GM21529 (cell line): ENCODE data around the gene PNMA6A.
A peak's percentile ranks its signal among the peaks of the same experiment; 100 is the strongest.
"Not testable (repeated sequence)": the region's sequence is repeated elsewhere in the genome, so short reads cannot be mapped to it uniquely, and the experiment has no call there.

ENCODE experiments used
- ATAC-seq: cut with Tn5 transposase; IDR thresholded peaks from one replicate; pipeline ENCODE4 v1.9.1; 2021; ENCODE audit not compliant: unreplicated experiment

Gene PNMA6A

DNA sequence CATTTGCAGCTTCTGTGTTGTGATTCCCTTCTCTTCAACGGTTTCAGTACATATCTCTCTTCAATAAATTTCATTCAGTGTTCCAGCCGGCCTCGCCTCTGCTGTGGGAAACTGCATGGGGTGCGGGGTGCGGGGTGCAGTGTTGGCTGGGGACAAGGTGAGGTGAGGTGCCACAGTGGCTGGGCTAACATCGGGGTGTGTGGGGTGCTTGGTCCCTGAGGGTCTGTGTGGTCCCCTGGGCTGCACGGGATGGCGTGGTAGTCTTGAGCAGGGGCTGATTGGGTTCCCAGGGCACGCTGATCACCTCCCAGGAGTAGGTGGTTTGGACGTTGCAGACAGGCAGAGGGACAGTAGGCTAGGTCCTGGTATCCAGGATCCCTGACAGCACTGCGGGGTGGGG lies 2.7 kb downstream of the PNMA6A start:
- ATAC-seq, result no peak

DNA sequence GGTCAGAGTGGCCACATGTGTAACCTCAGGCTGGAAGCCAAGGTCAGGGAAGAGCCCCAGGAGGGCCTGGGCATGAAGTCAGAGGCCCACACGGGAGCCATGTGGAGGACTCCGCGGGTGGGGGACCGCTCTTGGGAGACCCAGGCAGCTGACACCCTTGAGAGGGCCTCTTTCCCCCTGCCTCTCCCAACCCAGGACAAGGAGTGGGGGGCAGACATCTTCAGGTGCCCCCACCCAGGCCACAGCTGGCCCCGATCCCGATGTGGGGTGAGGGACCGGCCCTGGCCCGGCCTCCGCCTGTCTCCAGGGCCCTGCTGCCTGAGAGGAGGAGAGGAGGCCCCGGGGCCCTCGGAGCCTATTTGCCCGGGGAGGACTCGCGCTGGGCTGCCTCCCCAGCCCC lies 3.1 kb downstream of the PNMA6A start:
- ATAC-seq, result no peak

DNA sequence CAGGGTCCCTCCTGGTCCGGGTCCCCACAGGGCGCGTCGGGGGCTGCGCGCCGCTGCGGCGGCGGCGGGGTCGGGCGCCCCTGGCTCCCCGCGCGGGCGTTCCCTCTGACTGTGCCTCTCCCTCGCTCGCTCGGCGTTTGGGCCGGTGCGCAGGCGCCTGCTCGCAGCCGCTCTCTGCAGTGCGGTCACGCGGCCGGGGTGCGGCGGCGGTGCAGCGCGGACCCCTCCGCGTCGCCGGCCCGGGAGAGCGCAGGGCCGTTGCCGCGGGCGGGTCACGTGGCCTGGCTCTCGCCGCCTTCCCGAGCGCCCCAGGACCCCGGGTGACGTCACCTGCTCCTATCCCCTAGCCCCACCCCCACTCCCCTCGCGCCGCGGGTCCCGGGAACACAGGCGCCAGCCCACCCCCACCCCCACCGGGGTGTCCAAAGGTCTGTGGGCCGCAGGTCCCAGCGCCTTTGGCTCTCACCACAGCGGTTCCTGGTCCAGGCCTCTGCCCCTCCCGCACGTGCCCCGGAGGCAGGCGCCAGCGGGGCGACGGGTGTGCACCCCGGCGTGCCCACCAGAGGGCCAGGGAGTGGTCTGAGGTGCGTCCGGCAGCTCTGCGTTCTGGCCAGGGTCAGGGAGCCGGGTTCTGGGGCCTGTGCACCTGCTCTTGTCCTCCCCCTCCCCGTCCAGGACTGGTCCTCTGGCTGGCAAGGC lies 5.3 kb downstream of the PNMA6A start:
- ATAC-seq, result peak; percentile 48

DNA sequence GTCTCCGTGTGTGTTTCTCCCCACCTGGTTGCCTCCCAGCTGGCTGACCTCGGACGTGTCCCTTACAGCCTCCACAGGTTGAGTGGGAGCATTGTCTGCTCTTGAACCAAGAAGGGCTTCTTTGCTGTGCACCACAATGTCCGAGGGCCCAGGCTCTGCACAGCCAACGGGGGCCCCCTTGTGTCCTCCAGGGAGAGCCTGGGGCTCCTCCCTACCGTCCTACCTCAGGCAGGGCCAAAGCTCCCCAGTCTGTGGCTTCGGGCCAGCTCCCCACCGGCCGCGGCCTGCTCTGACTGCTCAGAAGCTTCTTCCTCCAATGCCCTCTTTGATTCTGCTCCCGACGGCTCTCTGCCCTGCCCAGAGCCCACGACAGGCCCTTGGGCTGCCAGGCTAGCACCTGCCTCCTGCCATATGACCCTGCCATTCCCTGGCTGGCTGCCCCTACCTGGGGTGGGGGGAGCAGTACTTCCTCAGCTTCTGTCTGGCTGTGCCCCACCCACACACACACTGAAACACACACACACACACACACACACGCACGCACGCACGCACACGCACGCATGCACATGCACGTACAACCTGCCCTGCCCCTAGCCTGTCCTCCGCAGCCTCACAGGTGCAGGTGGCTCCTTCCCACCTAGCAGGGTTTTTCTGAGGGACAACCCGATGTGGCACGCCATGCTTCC lies 11.1 kb downstream of the PNMA6A start:
- not testable (repeated sequence) for ATAC-seq

DNA sequence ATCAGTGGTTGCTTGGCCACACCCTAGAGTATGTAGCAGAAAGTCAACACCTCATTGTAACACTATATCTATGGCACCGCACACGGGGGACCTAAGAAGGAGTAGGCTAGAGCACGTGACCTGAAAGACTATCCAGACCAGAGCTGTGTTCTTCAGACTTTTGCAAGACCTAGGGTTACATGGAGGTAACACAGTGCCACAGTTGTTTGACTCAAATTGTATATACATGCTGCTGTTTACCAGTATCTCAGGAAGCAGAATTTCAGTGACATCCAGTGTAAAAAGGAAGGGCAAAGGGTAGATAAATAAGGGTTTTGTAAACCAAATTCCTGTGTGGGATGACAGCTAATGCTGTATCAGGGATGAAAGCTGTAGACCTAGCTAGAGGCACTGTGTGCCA lies 30.2 kb downstream of the PNMA6A start:
- ATAC-seq, result no peak

DNA sequence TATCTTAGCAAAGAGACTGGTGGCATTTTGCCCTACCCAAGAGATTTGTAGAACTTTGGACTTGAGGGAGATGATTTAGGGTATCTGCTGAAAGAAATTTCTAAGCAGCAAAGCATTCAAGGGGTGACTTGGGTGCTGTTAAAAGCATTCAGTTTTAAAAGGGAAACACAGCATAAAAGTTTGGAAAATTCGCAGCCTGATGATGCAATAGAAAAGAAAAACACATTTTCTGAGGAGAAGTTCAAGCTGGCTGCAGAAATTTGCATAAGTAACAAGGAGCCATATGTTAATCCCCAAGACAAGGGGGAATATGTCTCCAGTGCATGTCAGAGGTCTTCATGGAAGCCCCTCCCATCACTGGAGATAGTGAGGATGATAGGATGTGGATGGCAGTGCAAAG lies 32.7 kb downstream of the PNMA6A start:
- ATAC-seq, result not testable (repeated sequence)

DNA sequence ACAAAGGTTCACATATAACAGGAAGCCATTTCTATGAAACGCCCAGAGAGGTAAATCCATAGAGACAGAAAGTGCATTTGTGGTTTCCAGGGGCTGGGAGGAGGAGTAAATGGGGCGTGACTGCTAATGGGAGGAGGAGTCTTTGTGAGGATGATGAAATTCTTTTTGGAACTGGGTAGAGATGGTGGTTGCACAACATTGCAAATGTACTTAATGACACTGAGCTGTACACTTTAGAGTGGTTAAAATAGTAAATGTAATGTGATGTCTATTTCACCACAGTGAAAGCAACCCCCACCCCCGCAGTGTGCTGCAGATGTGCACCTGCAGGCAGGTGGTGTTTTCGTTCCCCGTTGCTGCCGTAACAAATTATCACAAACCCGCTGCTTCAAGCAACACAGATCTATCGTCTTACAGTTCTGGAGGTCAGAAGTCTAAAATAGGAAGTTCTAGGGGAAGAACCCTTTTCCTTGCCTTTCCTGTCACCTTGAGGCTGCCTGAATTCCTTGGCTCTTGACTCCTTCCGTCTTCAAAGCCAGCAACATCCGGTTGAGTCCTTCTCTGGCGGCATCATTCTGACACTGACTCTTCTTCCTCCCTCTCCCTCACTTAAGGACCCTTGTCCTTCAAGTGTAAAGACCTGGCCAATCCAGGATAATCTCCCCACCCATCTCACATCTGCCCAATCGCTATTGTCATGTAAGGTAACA lies 34.0 kb downstream of the PNMA6A start:
- ATAC-seq, result peak; percentile 69

DNA sequence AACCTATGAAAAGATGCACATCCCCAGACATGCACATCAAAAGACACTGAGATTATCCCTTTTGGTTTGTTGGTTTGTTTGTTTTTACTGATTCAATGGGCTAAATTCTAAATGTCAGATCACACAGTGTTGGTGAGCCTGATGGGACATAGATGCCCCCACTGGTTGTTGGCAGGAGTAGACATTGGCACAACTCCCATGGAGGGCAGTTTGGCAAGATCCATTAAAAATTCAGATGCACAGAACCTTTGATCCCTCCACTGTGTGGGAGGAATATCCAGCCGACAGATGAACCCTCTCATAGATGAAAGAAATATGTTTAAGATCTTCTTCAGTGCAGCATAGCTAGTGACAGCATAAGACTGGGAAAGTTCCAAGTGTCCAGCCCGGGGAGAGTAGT lies 38.5 kb downstream of the PNMA6A start:
- not testable (repeated sequence) for ATAC-seq

DNA sequence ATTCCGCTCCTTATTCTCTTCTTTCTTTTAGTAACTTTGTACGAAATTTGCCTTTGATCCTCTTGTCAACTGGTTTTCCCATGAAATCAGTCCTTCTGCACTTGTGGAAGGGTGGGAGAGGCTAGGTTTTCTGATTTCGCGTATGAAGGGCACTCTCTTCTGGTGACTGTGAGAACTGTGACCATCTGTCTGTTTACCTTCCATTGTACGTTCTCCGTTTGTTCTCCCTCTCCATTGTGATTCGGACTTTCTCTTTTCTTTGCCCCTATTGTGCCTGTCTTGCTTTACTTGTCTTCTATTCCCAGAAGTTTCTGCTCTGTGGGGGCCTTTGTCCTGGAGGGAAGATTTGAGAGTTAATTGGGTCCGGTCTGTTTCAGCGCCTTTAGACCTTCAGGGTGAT lies 41.6 kb downstream of the PNMA6A start:
- not testable (repeated sequence) for ATAC-seq

DNA sequence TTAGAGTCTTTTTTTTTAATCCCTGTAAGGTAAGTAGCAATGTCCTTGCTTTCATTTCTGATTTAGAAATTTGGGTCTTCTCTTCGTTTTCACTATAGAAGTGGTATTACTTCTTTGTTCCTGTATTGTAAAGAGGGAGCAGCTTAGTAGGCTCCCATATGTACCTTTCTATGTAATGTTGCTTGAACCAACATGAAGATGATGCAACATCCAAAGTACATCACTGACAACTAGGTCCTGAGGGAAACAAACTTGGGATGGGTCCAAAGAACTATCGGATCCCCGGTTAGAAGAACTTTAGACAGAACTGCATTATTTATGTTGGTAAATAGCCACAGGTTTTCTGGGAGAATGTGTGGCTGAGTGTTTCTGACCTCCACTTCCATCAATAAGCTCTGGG lies 45.5 kb downstream of the PNMA6A start:
- ATAC-seq, result not testable (repeated sequence)

DNA sequence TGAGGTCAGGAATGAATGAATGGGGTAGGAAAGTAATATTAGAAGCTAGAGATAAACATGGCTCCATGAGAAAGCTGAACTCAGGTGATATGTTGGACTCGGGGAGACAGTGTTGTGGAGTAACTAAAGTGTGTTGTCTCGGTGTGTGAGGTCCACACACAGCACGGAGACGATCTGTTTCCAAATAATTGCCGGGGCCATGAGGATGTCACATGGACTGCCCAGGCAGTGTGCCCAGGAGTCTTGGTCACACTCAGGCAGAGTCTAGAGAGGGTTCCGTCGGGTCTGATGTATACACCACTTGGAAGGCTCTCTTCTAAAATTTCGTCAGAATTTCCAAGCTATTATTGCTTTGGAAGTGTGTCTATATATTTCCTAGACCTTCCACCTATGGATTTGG lies 48.0 kb downstream of the PNMA6A start:
- not testable (repeated sequence) for ATAC-seq

DNA sequence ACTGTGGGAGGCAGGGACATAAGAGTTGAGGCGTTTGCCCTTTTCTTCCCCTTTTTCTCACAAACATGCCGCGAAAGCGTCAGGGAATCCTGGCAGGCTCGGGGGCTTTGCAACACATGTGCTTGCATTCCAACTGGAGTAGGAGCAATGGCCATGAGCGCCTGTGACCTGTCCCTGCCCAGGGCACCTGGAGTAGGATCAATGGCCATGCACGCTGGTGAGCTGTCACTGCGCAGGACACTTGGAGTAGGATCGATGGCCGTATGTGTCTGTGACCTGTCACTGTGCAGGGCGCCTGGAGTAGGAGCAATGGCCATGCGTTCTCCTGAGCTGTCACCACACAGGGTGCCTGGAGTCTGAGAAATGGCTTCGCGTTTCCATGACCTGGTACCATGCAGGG lies 51.2 kb downstream of the PNMA6A start:
- ATAC-seq, result not testable (repeated sequence)
